Measurements from ENCODE around the gene XRN2.

DNA sequence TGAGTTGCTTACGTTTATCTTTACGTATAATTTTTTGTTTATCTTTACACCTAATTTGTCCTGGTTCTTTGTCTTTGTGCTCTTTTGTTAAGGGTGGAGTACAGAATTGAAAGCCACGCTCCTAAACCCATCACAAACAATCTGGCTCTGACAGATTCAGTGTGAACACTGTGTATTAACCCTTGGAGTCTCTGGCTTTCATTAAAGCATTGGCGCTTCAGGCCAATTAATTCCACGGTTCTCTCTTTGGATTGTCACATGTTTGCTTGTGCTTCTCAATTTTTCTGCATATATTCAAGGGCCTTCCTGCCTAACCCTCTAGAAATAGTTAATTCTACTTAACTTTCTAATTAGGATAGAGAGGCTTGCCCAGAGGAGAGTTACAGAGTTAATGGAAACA lies 55.6 kb downstream of the XRN2 start:
- TF ChIP-seq, protein P1, sequence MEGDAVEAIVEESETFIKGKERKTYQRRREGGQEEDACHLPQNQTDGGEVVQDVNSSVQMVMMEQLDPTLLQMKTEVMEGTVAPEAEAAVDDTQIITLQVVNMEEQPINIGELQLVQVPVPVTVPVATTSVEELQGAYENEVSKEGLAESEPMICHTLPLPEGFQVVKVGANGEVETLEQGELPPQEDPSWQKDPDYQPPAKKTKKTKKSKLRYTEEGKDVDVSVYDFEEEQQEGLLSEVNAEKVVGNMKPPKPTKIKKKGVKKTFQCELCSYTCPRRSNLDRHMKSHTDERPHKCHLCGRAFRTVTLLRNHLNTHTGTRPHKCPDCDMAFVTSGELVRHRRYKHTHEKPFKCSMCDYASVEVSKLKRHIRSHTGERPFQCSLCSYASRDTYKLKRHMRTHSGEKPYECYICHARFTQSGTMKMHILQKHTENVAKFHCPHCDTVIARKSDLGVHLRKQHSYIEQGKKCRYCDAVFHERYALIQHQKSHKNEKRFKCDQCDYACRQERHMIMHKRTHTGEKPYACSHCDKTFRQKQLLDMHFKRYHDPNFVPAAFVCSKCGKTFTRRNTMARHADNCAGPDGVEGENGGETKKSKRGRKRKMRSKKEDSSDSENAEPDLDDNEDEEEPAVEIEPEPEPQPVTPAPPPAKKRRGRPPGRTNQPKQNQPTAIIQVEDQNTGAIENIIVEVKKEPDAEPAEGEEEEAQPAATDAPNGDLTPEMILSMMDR (IDR thresholded peaks at IDR 0.05), result no peak
- TF ChIP-seq EZH2 (IDR thresholded peaks at IDR 0.05; ENCODE audit: borderline replicate concordance, insufficient read depth, low read depth, low read length, poor library complexity, severe bottlenecking), result no peak
